Heart right ventricle (tissue), 16 donors: ENCODE measurements around the gene NME3. TPM values are rescaled to one million over a fixed set of nuclear protein-coding genes. Genes with fewer than 3 reads are reported as not detected.

ENCODE experiments used
- ATAC-seq, 8 donors: fragments of 200-7000 bp; cut with Tn5 transposase; one replicate each; pipeline ENCODE4 v1.9.1; 2020; ENCODE audit warnings: mild to moderate bottlenecking in 8 of 8, moderate library complexity in 8 of 8, moderate number of reproducible peaks in 1 of 8
- DNase-seq, 2 donors: peaks; one replicate each; pipeline ENCODE4 v3.0.0-alpha.2; 2020
- H3K27ac ChIP-seq, 10 donors: fragments of 200-600 bp; sonication (generic) in 2 of 10; one replicate each; pipeline versions ENCODE4 v1.5.0 to v1.8.0; 2020 to 2022; ENCODE audit warnings: mild to moderate bottlenecking in 3 of 10
- H3K27me3 ChIP-seq, 7 donors: fragments of 200-600 bp; one replicate each; pipeline ENCODE4 v1.8.0; 2021 to 2022; ENCODE audit warnings: mild to moderate bottlenecking in 2 of 7
- H3K36me3 ChIP-seq, 9 donors: fragments of 200-600 bp; sonication (generic) in 1 of 9; one replicate each; pipeline versions ENCODE4 v1.5.0 to v1.8.0; 2020 to 2022; ENCODE audit warnings: mild to moderate bottlenecking in 2 of 9
- H3K4me1 ChIP-seq, 9 donors: fragments of 200-600 bp; sonication (generic) in 1 of 9; one replicate each; pipeline versions ENCODE4 v1.5.0 to v1.8.0; 2020 to 2022; ENCODE audit warnings: mild to moderate bottlenecking in 4 of 9
- H3K4me3 ChIP-seq, 10 donors: fragments of 200-600 bp; sonication (generic) in 2 of 10; one replicate each; pipeline versions ENCODE4 v1.5.0 to v1.8.0; 2020 to 2022; ENCODE audit warnings: mild to moderate bottlenecking in 7 of 10, moderate library complexity in 2 of 10
- H3K9me3 ChIP-seq, 11 donors: fragments of 200-600 bp in 10 of 11; sonication (generic) in 2 of 11; one replicate each; pipeline versions ENCODE4 v1.5.0 to v1.8.0; 2013 to 2022; ENCODE audit warnings: mild to moderate bottlenecking in 2 of 11, control low read depth in 1 of 11, moderate library complexity in 1 of 11
- CTCF ChIP-seq, 9 donors: fragments of 200-600 bp; sonication (generic) in 2 of 9; IDR thresholded peaks; one replicate each; pipeline versions ENCODE4 v1.5.0 to v1.8.0; 2021 to 2022; ENCODE audit warnings: antibody characterized with exemption in 9 of 9, mild to moderate bottlenecking in 5 of 9, moderate library complexity in 1 of 9
- WGBS, 2 donors: extraction: QIAGEN DNeasy Blood & Tissue Kit; methylation state at CpG; one replicate each; pipeline ENCODE4 v1.1.7; 2013; ENCODE audit warnings: inconsistent platforms in 1 of 2; 5-methylcytosine and 5-hydroxymethylcytosine counted together
- intact Hi-C, 10 donors: fragments of 100-400 bp; cut with DNase I; formaldehyde crosslinking; loops; one replicate each; pipeline versions ENCODE4 v1.11.1 to v1.14.2; 2022
- polyA plus RNA-seq, 2 donors: library from polyadenylated mRNA; stranded (reverse); fragments of 200-250 nt; gene quantifications; one replicate each; pipeline ENCODE4 v1.2.3, GENCODE V29; 2013
- total RNA-seq, 10 donors: library from RNA; stranded (reverse); fragmentation: NEBNext Ultra II Directional in 3 of 10; extraction: Animal tissue kit (Norgen Biotek cat#: 25700) in 3 of 10; gene quantifications; one replicate each; pipeline versions ENCODE4 v1.2.1 to v1.2.4, GENCODE V29; 2021 to 2023
- donor health status: Arrhythmogenic right ventricular cardiomyopathy.
- donor health status: ischemic (EF 13 %, LVEDD 7.1; RV severe dilation, severe dysfunction).
- donor health status: healthy with polysubstance abuse.
- donor health status: DM: no; HTN: yes; CAD: no.
- donor health status: DM: no; HTN: no; CAD: no.
- donor health status: ischemic (EF 25% LVEDD 6.9; RV normal size, moderate dysfunction).
- donor health status: ischemic (EF 25% LVEDD 5.7; RV mildly dilated, moderate dysfunction).
- donor health status: healthy.
- donor health status: DM: yes; HTN: yes; CAD: no.
- donor health status: Ischemic cardiomyopathy.
- donor health status: ischemic (EF 35%, LVEDD 5.7; RV mildly dilated, moderate dysfunction).
- donor health status: nonischemic (EF 11% LVEDD 7.7; RV severe dilation, severe dysfunction).
- donor health status: DM: yes; HTN: yes; CAD: no.
- donor health status: PGD.
- donor health status: ischemic (EF 29% LVEDD 5.4; RV normal size, mild dysfunction).
- donor health status: nonischemic (EF 23%, LVEDD 6.1; RV moderate dilation, normal function).

NME3 gene
- total and polyA plus RNA-seq, 12 donors = 21.8 to 176 (median 31.6) TPM

DNA sequence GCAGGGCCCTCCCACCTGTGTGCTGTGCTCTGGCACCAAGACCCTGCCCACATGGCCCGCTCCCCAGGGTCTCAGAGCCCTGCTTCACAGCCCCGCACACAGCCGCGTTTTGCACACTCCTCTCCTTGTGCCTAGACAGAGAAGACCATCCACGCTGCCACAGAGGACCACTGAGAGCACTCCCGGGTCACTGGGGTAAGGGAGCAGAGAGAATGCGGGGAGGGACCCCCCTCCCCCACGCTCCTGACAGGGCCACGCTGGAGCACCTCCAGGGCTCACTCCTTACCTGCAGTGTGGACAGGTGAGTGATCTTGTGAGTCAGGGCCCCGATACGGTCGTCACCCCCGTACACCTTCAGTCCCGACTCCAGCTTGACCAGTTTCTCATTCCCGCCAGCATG is 48.3 kb upstream of the NME3 start:
- Histone ChIP-seq H3K27ac (no peak overlapping the region), H3K36me3 (peaks cover 0 to 80% (median 33%) of the 10 kb centered on the region in 9 donors), H3K27me3 (no peaks in the 10 kb centered on the region), H3K4me1 (peaks cover 0 to 14% (median 7%) of the 10 kb centered on the region in 9 donors), H3K4me3 (no peak overlapping the region), H3K9me3 (no peaks in the 10 kb centered on the region)
- no peak for DNase-seq
- ATAC-seq = no peak
- TF ChIP-seq CTCF (IDR thresholded peaks at IDR 0.05) = no peak
- 94 to 95% methylated on average over 15 of the region's 15 CpGs for WGBS, 2 donors
- intact Hi-C loops = no loop called here

- DNase-seq = no peak
- no peak overlapping the region for H3K27ac ChIP-seq
- H3K4me3 ChIP-seq = no peak overlapping the region
- H3K36me3 ChIP-seq = peaks cover 0 to 86% (median 33%) of the 10 kb centered on the region in 9 donors
- no peaks in the 10 kb centered on the region for H3K9me3 ChIP-seq
- TF ChIP-seq CTCF (IDR thresholded peaks at IDR 0.05) = no peak
- H3K27me3 ChIP-seq = no peaks in the 10 kb centered on the region
- WGBS, 2 donors = 95% methylated on average over 35 of the region's 35 CpGs
- peaks cover 0 to 8% (median 3%) of the 10 kb centered on the region in 9 donors for H3K4me1 ChIP-seq
- ATAC-seq = no peak
- intact Hi-C loops = no loop called here
Measured at GRCh38 chr16:1818873-1819525, 47.7 kb upstream of the NME3 start.

- WGBS, 2 donors = 95 to 96% methylated on average over 27 of the region's 27 CpGs
- Histone ChIP-seq H3K27ac (no peak overlapping the region), H3K4me1 (peaks cover 0 to 1% (median 0%) of the 10 kb centered on the region in 9 donors), H3K27me3 (no peaks in the 10 kb centered on the region), H3K36me3 (peaks cover 0 to 92% (median 33%) of the 10 kb centered on the region in 9 donors), H3K9me3 (no peaks in the 10 kb centered on the region), H3K4me3 (no peak overlapping the region)
- no peak for TF ChIP-seq CTCF (IDR thresholded peaks at IDR 0.05)
- intact Hi-C loops = no loop called here
- DNase-seq = no peak
- peak in 1 of 8 donors; percentile 5 for ATAC-seq
Measured at GRCh38 chr16:1818204-1818872, 47.0 kb upstream of the NME3 start.

DNA sequence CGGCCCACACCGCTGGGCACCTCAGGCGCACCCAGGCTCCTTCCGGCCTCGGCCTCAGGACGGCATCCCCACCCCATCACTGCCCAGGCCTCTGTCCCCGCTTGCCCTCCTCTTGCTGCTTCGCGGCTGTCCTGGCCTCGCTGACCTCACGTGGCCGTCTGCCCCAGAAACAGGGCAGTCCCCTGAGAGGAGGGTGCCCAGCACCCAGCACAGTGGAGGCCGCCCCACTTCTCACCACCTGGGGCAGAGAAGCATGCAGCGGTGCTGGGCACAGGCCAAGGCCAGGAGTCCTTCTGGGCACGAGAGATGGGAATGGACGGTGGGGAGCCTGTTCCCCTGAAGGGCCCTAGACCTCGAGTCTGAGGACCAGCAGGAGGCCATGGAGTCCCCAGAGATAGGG is 46.4 kb upstream of the NME3 start:
- intact Hi-C loops = no loop called here
- Histone ChIP-seq H3K27me3 (no peaks in the 10 kb centered on the region), H3K9me3 (no peaks in the 10 kb centered on the region), H3K36me3 (peaks cover 0 to 95% (median 33%) of the 10 kb centered on the region in 9 donors), H3K27ac (no peak overlapping the region), H3K4me3 (no peak overlapping the region), H3K4me1 (no peaks in the 10 kb centered on the region)
- DNase-seq (no peak), ATAC-seq (peak in 1 of 8 donors; percentile 16)
- no peak for TF ChIP-seq CTCF (IDR thresholded peaks at IDR 0.05)
- 93% methylated on average over 17 of the region's 17 CpGs for WGBS, 2 donors
